GM19463 (cell line): ENCODE measurements around the gene MBD3L1.

Source experiments
- ATAC-seq: cut with Tn5 transposase; IDR thresholded peaks from one replicate; pipeline ENCODE4 v1.9.1; 2021; ENCODE audit warnings: mild to moderate bottlenecking, moderate library complexity; ENCODE audit not compliant: unreplicated experiment

MBD3L1 gene

DNA sequence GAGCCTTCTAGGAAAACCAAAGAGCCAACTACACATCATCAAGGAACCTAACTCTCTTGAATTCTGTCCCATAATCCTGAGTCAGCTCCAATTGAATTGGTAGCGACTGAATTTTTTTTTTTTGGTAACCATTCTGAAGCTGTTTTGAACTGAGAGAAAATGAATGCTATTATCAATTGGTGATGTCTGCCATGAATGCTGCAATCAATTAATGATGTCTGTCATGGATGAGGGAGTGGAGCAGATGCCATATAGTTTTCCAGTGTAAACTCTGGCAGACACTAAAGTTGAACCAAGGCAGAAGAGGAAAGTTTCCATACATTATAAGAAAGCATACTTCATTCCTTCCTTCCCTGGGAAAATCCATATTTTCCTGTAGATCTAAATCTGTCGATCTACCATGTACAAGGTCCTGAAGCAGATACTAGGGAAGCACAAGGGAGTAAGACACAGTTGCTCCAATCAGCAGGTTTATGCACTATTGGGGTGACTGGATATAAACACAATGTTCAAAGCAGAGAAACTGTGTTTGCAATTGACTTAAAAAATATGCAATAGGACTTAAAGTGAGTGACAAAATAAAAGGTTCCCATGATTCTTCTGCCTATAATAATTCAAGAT is 48.8 kb downstream of the MBD3L1 start:
- ATAC-seq: no peak

DNA sequence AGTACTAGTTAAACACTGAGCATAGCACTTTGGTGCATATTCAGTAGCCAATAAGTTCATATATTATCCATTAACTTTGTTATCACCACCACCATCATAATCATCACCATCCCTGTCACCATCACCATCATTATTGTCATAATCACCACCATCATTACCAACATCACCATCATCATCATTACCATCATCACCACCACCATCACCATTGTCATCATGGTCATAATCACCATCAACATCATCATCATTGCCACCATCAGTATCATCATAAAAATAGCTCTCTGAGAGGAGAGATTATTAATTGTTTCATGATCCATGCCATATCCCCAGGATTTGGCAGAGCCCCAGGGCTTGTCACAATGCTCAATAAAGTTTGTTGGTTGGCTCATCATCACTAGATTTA is 49.3 kb downstream of the MBD3L1 start:
- ATAC-seq: no peak

DNA sequence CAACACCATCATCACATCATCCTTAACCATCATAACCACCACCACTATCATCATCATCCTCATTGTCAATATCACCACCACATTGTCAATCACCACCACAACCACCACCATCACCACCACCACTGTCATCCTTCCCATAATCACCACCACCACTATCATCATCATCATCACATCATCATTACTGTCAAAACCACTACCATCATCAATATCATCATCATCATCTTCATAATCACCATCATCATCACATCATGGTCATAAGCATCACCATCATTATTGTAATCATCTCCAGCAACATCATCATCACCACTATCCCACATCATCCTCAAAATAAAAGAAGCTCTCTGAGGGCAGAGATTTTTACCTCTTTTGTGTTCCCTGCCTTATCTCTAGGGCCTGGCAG is 52.2 kb downstream of the MBD3L1 start:
- no peak for ATAC-seq

DNA sequence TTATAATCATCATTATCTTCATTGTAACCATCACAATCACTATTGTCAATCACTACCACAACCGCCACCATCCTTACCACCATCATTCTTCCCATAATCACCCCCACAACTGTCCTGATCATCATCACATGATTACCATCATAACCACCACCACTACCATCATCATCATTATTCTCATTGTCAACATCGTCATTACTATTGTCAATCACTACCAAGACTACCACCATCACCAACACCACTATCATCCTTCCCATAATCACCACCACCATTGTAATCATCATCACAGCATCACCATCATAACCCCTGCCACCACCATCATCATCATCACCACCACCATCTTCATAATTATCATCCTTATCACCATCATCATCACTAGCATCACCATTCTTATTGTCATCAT is 55.2 kb downstream of the MBD3L1 start:
- ATAC-seq: no peak

DNA sequence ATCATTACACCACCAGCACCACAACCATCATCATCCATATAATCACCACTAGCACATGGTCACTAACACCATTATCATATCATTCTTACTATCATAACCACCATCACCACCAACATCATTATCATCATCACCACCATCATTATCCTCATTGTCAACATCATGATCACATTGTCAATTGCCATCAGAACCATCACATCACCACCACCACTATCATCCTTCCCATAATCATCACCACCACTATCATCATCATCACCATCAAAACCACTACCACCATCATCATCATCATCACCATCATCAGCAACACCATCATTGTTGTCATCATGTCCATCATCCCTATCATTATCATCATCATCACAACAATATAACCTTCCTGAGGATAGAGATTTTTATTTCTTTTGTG is 58.1 kb downstream of the MBD3L1 start:
- no peak for ATAC-seq
